Upper lobe of left lung (tissue), 6 donors: Measurements from ENCODE around the gene CDHR2. TPM values are rescaled to one million over a fixed set of nuclear protein-coding genes. Genes with fewer than 3 reads are reported as not detected.

Experiments used
- ATAC-seq, 2 donors: fragments of 200-7000 bp; cut with Tn5 transposase; one replicate each; pipeline ENCODE4 v1.9.1; 2022; ENCODE audit warnings: mild to moderate bottlenecking in 2 of 2, moderate library complexity in 2 of 2; ENCODE audit not compliant: low FRiP score in 2 of 2
- DNase-seq, 2 donors: peaks; one replicate each; pipeline ENCODE4 v3.0.0-alpha.2; 2019 to 2020
- H3K27ac ChIP-seq, 4 donors: fragments of 200-600 bp; sonication (generic); one replicate each; pipeline ENCODE4 v1.5.1; 2016 to 2019
- H3K27me3 ChIP-seq, 4 donors: fragments of 200-600 bp; sonication (generic); one replicate each; pipeline ENCODE4 v1.5.1; 2017 to 2019
- H3K36me3 ChIP-seq, 4 donors: fragments of 200-600 bp; sonication (generic); one replicate each; pipeline ENCODE4 v1.5.1; 2016 to 2019
- H3K4me1 ChIP-seq, 4 donors: fragments of 200-600 bp; sonication (generic); one replicate each; pipeline ENCODE4 v1.5.1; 2018 to 2019
- H3K4me3 ChIP-seq, 4 donors: fragments of 200-600 bp; sonication (generic); one replicate each; pipeline ENCODE4 v1.5.1; 2017 to 2019; ENCODE audit warnings: mild to moderate bottlenecking in 2 of 4, moderate library complexity in 1 of 4
- H3K9me3 ChIP-seq, 4 donors: fragments of 200-600 bp; sonication (generic); one replicate each; pipeline ENCODE4 v1.5.1; 2018 to 2019
- CTCF ChIP-seq, 6 experiments: fragments of 450-650 bp in 4 of 6; fragments of 200-600 bp in 2 of 6; sonication (generic) in 2 of 6; IDR thresholded peaks; one replicate each; pipeline ENCODE4 v1.5.1; 2016 to 2019; ENCODE audit warnings: antibody characterized with exemption in 6 of 6
- EP300 ChIP-seq, 4 donors: sonication (generic); formaldehyde crosslinking; IDR thresholded peaks; one replicate each; pipeline ENCODE4 v1.5.1; 2017; ENCODE audit warnings: antibody characterized with exemption in 4 of 4, control low read depth in 2 of 4
- POLR2A ChIP-seq, 4 donors: fragments of 450-650 bp; IDR thresholded peaks; one replicate each; pipeline ENCODE4 v1.5.1; 2016 to 2017; ENCODE audit warnings: antibody characterized with exemption in 4 of 4, mild to moderate bottlenecking in 2 of 4
- POLR2AphosphoS5 ChIP-seq, 2 donors: sonication (generic); formaldehyde crosslinking; IDR thresholded peaks; one replicate each; pipeline ENCODE4 v1.5.1; 2017; ENCODE audit warnings: antibody characterized with exemption in 2 of 2
- WGBS, 2 donors: methylation state at CpG; one replicate each; pipeline ENCODE4 v1.1.5; 2017 to 2018; 5-methylcytosine and 5-hydroxymethylcytosine counted together
- total RNA-seq, 6 donors: library from RNA; depleted of rRNA in 4 of 6; stranded (reverse); fragments of >200 nt in 4 of 6; gene quantifications; one replicate each; pipeline versions ENCODE4 v1.1.0 to v1.2.1, GENCODE V29; 2016 to 2021
- donor health status: DM: no; HTN: no; CAD: no; lungs with moderate emphysema.
- donor health status: DM: no; HTN: yes; CAD: no; lungs with severe emphysema.

CDHR2 gene
- total RNA-seq, 6 donors from 2014 or later, result 0.30 to 0.34 TPM; not detected in 4

- TF ChIP-seq POLR2AphosphoS5 (IDR thresholded peaks at IDR 0.05), result no peak
- no peak for TF ChIP-seq EP300 (IDR thresholded peaks at IDR 0.05)
- TF ChIP-seq POLR2A (IDR thresholded peaks at IDR 0.05), result no peak
- no peak for TF ChIP-seq CTCF (IDR thresholded peaks at IDR 0.05)
- H3K27me3 ChIP-seq, result peaks cover 0 to 47% (median 25%) of the 10 kb centered on the region in 4 donors
- no peaks in the 10 kb centered on the region for H3K36me3 ChIP-seq
- 50 to 52% methylated on average over 20 to 25 of the region's 25 CpGs for WGBS, 2 donors
- no peak overlapping the region for H3K27ac ChIP-seq
- peaks cover 12 to 18% (median 13%) of the 10 kb centered on the region in 4 donors for H3K4me1 ChIP-seq
- ATAC-seq, result no peak
- no peaks in the 10 kb centered on the region for H3K9me3 ChIP-seq
- H3K4me3 ChIP-seq, result no peak overlapping the region
- DNase-seq, result no peak
Measured at GRCh38 chr5:176625966-176626875, 77.1 kb downstream of the CDHR2 start.

GRCh38 chr5:176626876-176627236, 77.7 kb downstream of the CDHR2 start:
- 37 to 52% methylated on average over 7 of the region's 7 CpGs for WGBS, 2 donors
- H3K27ac ChIP-seq, result no peak overlapping the region
- H3K27me3 ChIP-seq, result peaks cover 0 to 41% (median 24%) of the 10 kb centered on the region in 4 donors
- no peak for DNase-seq
- TF ChIP-seq EP300 (IDR thresholded peaks at IDR 0.05) (no peak), CTCF (IDR thresholded peaks at IDR 0.05) (no peak), POLR2AphosphoS5 (IDR thresholded peaks at IDR 0.05) (no peak), POLR2A (IDR thresholded peaks at IDR 0.05) (no peak)
- H3K4me1 ChIP-seq, result peaks cover 12 to 18% (median 13%) of the 10 kb centered on the region in 4 donors
- no peaks in the 10 kb centered on the region for H3K36me3 ChIP-seq
- no peaks in the 10 kb centered on the region for H3K9me3 ChIP-seq
- no peak for ATAC-seq
- H3K4me3 ChIP-seq, result no peak overlapping the region

GRCh38 chr5:176627582-176627981, 78.4 kb downstream of the CDHR2 start:
- no peaks in the 10 kb centered on the region for H3K36me3 ChIP-seq
- 64 to 77% methylated on average over 5 of the region's 5 CpGs for WGBS, 2 donors
- no peak overlapping the region for H3K27ac ChIP-seq
- ATAC-seq (no peak), DNase-seq (no peak)
- peaks cover 12 to 18% (median 13%) of the 10 kb centered on the region in 4 donors for H3K4me1 ChIP-seq
- no peak for TF ChIP-seq CTCF (IDR thresholded peaks at IDR 0.05)
- no peak for TF ChIP-seq EP300 (IDR thresholded peaks at IDR 0.05)
- no peak for TF ChIP-seq POLR2A (IDR thresholded peaks at IDR 0.05)
- TF ChIP-seq POLR2AphosphoS5 (IDR thresholded peaks at IDR 0.05), result no peak
- H3K27me3 ChIP-seq, result peaks cover 0 to 40% (median 23%) of the 10 kb centered on the region in 4 donors
- no peaks in the 10 kb centered on the region for H3K9me3 ChIP-seq
- H3K4me3 ChIP-seq, result no peak overlapping the region

- Histone ChIP-seq H3K36me3 (no peaks in the 10 kb centered on the region), H3K27ac (no peak overlapping the region), H3K4me1 (peaks cover 12 to 18% (median 13%) of the 10 kb centered on the region in 4 donors), H3K9me3 (no peaks in the 10 kb centered on the region), H3K4me3 (no peak overlapping the region), H3K27me3 (peaks cover 0 to 43% (median 23%) of the 10 kb centered on the region in 4 donors)
- whole genome bisulfite sequencing, 2 donors, result 49 to 51% methylated on average over 13 of the region's 13 CpGs
- no peak for ATAC-seq
- TF ChIP-seq CTCF (IDR thresholded peaks at IDR 0.05) (no peak), POLR2A (IDR thresholded peaks at IDR 0.05) (no peak), POLR2AphosphoS5 (IDR thresholded peaks at IDR 0.05) (no peak)
- DNase-seq, result no peak
Measured at GRCh38 chr5:176628406-176629228, 79.5 kb downstream of the CDHR2 start.
